ENCODE measurements around the gene SNRPF. TPM values are rescaled to one million over a fixed set of nuclear protein-coding genes. Genes with fewer than 3 reads are reported as not detected.

The SNRPF gene
- total and polyA plus RNA-seq, 2 of the 8 experiments (the other 6 are each of a cell fraction or from before 2014, with no cell fraction given), result 58.5 to 79.7 TPM

GRCh38 chr12:95815632-95816212 lies 43.0 kb upstream of the SNRPF start (continued):
- TF ChIP-seq MAFK (IDR thresholded peaks at IDR 0.05; ENCODE audit: low read depth, low read length) (no peak), KDM5A (IDR thresholded peaks at IDR 0.05; ENCODE audit: low read length) (no peak), CBX8 (IDR thresholded peaks at IDR 0.05; ENCODE audit: borderline replicate concordance, low read depth, low read length) (no peak), SIRT6 (IDR thresholded peaks at IDR 0.05; ENCODE audit: low read length) (no peak)
